ENCODE measurements around the gene SBNO1.
A peak's percentile ranks its signal among the peaks of the same experiment; 100 is the strongest.

DNA sequence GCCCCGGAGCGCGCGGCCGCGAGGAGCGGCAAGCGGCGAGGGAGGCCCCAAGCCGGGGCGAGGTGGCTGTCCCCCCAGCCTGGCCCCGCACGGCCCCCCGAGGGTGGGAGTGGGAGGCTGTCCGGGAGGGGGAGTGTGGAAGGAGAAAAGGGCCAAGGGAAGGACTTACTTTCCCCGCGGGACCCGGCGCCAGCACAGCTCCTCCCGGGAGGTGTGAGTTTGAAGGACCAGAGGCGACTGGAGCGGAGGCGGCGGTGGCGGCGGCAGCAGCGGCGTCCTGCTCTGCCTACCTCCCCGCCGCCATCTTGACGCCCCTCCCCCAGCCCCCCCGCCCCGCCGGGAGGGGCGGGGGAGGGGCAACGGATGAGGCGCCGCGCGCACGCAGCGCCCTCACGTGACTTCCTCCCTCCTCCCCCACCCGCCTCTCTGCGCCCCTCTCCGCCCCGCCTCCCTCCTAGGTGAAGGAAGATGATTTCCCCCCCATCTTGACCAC lies at the start of gene SBNO1:
- TF ChIP-seq CTCF (IDR thresholded peaks at IDR 0.05) = no peak
- TF ChIP-seq POLR2A (IDR thresholded peaks at IDR 0.05) = peak in 1 of 4 donors; percentile 72
- no peak for TF ChIP-seq EP300 (IDR thresholded peaks at IDR 0.05)
